GM18867 (cell line): ENCODE measurements around the gene TUBB6.
A peak's percentile ranks its signal among the peaks of the same experiment; 100 is the strongest.

Experiments used
- ATAC-seq: cut with Tn5 transposase; IDR thresholded peaks from one replicate; pipeline ENCODE4 v1.9.1; 2021; ENCODE audit warnings: mild to moderate bottlenecking, moderate library complexity; ENCODE audit not compliant: unreplicated experiment

TUBB6 gene

DNA sequence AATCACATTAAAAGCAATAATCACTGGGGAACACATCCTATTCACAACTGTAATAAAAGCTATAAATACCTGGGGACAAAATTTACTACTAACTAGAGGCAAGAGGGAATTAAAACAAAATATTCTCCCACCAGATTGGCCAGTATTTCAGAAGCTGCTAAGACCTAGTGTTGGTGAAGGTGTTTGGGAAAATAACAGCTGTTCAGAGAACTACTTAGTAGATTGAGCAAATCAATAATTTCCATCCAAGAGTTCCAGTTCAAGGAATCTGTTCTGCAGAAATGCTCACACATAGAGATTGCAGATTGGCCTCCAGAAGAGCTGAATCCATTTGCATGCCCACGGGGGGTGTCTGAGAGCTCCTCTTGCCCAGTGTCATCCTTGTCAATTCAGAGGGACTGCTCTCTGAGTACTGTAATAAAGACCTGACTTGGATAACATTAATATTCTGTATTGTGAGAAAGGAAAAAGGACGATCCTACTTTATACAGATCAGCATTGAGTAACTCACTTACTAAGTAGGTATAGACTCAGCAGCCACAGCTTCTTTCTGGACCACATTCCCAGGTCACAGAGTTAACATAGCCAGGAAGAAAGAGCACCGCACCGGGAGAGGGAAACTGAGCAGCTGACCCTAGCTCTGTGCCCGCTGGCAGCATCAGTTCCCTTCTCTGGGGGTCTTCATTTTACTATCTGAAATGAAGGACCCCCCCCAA lies 5.6 kb downstream of the TUBB6 start:
- ATAC-seq: no peak

DNA sequence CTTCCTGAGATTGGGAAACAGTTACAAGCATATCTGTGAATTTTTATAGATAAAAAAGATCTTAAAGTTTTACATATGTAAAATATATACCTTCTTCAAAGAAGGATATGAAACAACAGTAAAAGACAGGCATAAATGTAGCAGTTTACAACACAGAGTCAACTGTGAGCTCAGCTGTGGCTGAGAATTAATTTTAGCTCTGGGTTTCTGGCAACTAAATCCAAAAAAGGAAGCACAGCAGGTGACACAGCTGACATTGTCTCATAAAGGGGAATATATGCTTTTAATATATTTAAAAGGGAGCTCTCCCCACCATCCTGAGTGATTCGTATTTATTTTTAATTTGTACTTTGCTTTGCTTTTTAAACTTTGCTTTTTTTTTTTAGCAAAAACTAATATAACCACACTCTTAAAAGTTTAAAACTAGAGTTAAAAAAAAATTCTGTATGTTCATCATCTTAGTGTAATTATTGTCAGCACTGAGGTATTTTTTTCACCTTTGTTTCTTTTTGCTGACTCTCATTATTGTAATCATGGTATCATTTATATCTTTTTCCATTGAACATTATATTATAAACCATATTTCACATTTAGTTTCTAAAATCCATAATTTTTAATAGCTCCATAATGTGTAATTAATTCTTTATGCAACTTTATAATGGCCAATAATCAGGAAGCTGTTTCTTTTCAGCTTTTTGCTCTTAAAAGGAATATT lies 6.7 kb downstream of the TUBB6 start:
- ATAC-seq: no peak

GRCh38 chr18:12315490-12315889 lies 7.4 kb downstream of the TUBB6 start:
- no peak for ATAC-seq

GRCh38 chr18:12315911-12316310 lies 7.9 kb downstream of the TUBB6 start:
- no peak for ATAC-seq

DNA sequence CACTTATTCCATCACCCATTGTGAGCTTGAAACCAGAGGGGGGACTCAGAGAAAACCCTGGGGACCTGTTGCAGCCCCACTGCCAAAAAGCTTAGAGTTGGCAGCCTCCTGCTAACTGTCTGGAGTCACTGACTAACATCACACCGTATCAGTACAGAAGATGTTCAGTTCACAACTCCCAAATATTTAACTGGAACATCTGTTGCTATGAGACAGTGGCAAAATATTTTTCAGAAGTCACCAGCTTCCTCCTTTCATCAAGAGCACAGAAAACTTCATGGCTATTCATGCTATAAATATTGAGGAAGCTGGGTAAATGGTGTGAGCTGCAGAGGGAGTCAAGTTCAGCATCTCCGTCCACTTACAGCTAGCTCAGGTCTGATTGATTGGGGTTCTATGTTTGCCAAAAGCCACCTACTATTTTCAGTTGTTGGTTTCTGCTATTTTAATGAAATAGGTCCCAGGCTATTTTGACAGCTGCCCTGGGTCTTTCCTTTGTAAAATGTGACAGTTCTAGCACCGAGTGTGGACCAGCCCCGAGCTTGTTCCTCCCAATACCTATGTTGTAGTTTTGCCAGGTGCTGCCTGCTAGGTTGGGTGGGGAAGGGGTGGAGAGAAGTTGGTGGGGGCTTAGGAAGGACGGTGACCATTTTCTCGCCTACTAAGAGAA lies 9.8 kb downstream of the TUBB6 start:
- no peak for ATAC-seq

DNA sequence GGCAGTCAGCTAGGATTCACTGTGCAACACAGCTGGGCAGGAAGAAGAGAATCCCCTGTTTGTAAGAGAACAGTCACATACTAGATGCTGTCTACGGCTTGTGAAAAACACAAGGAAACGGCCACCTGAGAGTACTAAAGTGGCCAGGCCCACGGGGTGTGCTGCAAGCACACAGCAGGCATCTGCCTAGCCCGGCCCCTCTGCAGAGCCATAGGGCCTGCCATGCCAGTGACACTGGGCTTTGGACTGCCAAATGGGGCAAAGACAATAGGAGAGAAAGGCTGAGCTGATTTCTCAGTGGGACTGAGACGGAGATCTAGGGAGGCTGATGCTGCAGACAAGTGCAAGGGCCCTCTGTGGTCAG lies 10.3 kb downstream of the TUBB6 start:
- ATAC-seq: no peak

DNA sequence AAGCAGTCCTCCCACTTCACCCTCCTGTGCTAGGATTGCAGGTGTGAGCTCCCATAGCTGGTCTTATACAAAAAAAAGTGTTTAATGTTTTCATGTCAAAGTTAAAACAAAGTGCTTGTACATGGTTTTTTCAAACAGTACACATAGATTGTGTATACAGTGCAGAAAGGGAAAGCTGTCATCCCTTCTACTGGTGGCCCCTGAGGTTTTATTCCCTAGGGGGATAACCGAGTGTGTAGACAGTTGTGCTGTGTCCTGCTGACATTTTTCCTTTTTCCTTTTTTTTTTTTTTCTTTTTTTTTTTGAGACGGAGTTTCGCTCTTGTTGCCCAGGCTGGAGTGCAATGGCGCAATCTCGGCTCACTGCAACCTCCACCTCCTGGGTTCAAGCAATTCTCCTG lies 10.8 kb downstream of the TUBB6 start:
- ATAC-seq: no peak

DNA sequence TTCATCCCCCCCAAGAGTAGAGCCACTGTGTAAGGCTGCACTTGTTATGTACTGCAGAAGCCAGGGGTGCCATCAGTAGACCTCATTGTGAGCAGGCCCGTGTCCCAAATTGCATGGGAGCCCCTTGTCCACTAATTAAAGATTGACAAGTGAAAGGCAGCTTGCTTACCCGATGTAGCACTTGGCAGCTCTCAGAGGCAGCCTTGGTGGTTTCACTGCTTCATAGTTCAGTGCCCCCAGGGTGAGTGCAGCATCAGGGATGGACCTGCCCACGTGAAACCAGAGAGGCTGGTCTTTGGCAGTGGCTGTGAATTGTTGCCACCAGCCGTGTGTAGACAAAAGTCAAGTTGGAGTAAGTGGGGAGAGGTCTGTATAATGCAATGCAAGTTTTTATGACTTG lies 13.3 kb downstream of the TUBB6 start:
- peak; percentile 92 for ATAC-seq

GRCh38 chr18:12324991-12325725 lies 17.1 kb downstream of the TUBB6 start:
- ATAC-seq: no peak

DNA sequence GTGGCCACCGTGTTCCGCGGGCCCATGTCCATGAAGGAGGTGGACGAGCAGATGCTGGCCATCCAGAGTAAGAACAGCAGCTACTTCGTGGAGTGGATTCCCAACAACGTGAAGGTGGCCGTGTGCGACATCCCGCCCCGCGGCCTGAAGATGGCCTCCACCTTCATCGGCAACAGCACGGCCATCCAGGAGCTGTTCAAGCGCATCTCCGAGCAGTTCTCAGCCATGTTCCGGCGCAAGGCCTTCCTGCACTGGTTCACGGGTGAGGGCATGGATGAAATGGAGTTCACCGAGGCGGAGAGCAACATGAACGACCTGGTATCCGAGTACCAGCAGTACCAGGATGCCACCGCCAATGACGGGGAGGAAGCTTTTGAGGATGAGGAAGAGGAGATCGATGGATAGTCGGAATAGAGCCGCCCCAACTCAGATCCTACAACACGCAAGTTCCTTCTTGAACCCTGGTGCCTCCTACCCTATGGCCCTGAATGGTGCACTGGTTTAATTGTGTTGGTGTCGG lies 17.7 kb downstream of the TUBB6 start:
- no peak for ATAC-seq

- no peak for ATAC-seq
Measured at GRCh38 chr18:12326711-12327460, 18.8 kb downstream of the TUBB6 start.

- ATAC-seq: peak; percentile 58
Measured at GRCh38 chr18:12327510-12328178, 19.6 kb downstream of the TUBB6 start.

DNA sequence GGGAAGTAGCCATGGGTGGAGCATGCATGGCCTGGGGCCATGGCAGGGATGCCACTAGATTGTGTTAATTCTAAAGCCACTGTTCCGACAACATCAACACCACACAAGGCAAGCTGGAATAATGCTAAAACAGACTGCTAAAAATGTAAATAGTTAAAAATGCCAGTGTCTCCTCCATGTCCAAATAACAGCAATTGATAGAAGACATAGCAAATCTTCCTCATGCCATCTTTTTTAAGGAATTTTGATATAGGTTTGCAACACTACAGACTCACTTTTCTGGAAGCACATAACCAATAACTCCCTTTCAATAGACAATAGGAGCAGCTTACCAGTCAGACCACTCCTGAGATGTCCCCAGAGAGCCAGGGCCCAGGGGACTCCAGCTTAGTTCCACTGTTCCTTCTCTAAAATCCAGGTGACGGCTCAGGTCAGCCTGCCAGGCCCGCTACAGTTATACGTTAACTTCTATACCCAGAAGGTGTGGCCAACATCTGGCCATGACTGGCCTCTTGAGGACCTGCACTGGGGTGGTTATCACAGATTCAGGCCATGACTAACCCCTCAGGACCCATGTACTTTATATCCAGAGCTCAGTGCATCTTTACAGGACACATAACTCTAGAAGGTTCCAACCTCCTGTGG lies 20.3 kb downstream of the TUBB6 start:
- ATAC-seq: no peak

- no peak for ATAC-seq
Measured at GRCh38 chr18:12329125-12329698, 21.2 kb downstream of the TUBB6 start.

- ATAC-seq: no peak
Measured at GRCh38 chr18:12330766-12331165, 22.7 kb downstream of the TUBB6 start.

GRCh38 chr18:12333506-12334290 lies 25.7 kb downstream of the TUBB6 start:
- no peak for ATAC-seq

DNA sequence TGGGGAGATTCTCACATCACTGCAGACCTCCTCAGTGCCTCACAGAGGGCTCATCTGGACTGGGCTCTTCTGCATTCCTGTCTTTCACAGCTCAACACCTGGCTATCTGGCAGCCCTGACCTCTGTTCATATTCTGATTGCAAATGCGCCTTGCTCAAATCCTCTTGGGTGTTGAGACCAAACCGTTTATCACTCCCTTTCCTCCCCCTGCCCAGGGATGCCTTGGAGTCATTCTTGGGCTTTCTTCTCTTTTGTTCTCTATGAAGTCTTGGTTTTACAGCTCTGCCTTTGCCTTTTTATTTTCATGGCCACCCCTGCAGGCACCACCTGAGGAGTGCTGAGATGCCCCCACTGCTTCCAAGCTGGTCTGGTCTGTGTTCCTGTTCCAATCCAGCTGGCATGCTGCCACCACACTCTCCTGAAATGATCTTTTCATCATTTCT lies 26.3 kb downstream of the TUBB6 start:
- ATAC-seq: no peak

GRCh38 chr18:12334863-12335262 lies 26.8 kb downstream of the TUBB6 start:
- no peak for ATAC-seq
